ENCODE measurements around the gene KCNH8.

GRCh38 chr3:19334120-19334519, 185.8 kb downstream of the KCNH8 start:
- TF ChIP-seq POLR2AphosphoS5 (IDR thresholded peaks at IDR 0.05; ENCODE audit: low read depth, low read length), result no peak
- TF ChIP-seq POLR2A (IDR thresholded peaks at IDR 0.05; ENCODE audit: low read depth, low read length), result no peak
- TF ChIP-seq TAF1 (IDR thresholded peaks at IDR 0.05; ENCODE audit: low read depth, low read length), result no peak
- no peak for TF ChIP-seq PAX5 (IDR thresholded peaks at IDR 0.05; ENCODE audit: insufficient read depth, low read length, severe bottlenecking)
